ENCODE results near the gene SLC2A4RG.

GRCh38 chr20:63712191-63712590 lies 27.4 kb upstream of the SLC2A4RG start:
- TF ChIP-seq CTCF (IDR thresholded peaks at IDR 0.05; ENCODE audit: extremely low read depth in 1 of 2, insufficient read depth in 1 of 2, low read depth in 1 of 2, low read length in 2 of 2) (no peak), MAX (IDR thresholded peaks at IDR 0.05; ENCODE audit: insufficient read depth, insufficient read length) (no peak)
